SU-DHL-6 (cell line): ENCODE data around the gene CCDC28B.

Experiments
- H2AFZ ChIP-seq: fragments of 200-600 bp; sonication (generic); 2 replicates; pipeline ENCODE4 v1.6.1; 2014; ENCODE audit warnings: low read depth, mild to moderate bottlenecking, moderate library complexity, mixed read lengths, antibody characterized with exemption, low read length; ENCODE audit not compliant: severe bottlenecking
- H3F3A ChIP-seq: fragments of 200-600 bp; shearing (Covaris generic); 2 replicates; pipeline ENCODE4 v1.6.0; 2016; ENCODE audit warnings: antibody characterized with exemption, mild to moderate bottlenecking; ENCODE audit not compliant: insufficient read depth
- H3K27ac ChIP-seq: fragments of 200-600 bp; sonication (generic); 2 replicates; pipeline ENCODE4 v1.5.1; 2016; ENCODE audit warnings: low read depth, mild to moderate bottlenecking, low read length, moderate library complexity, mixed read lengths
- H3K27me3 ChIP-seq: fragments of 200-600 bp; sonication (generic), shearing (Covaris generic); 2 replicates; pipeline ENCODE4 v1.6.0; 2014; ENCODE audit warnings: mild to moderate bottlenecking, low read length
- H3K36me3 ChIP-seq: fragments of 200-600 bp; sonication (generic); 2 replicates; pipeline ENCODE4 v1.6.1; 2014; ENCODE audit warnings: mild to moderate bottlenecking, low read length, mixed read lengths
- H3K4me2 ChIP-seq: fragments of 300-600, 200-600 bp; shearing (Covaris generic), sonication (generic); 2 replicates; pipeline ENCODE4 v1.6.0; 2014; ENCODE audit warnings: low read length, low read depth, mild to moderate bottlenecking; ENCODE audit not compliant: poor library complexity, severe bottlenecking
- H3K4me3 ChIP-seq: fragments of 200-600 bp; sonication (generic); 2 replicates; pipeline ENCODE4 v1.5.1; 2014; ENCODE audit warnings: antibody characterized with exemption, low read length, mild to moderate bottlenecking, mixed read lengths; ENCODE audit not compliant: insufficient read depth, poor library complexity, severe bottlenecking
- H3K79me2 ChIP-seq: fragments of 200-600 bp; sonication (generic); 2 replicates; pipeline ENCODE4 v1.6.1; 2014; ENCODE audit warnings: mild to moderate bottlenecking, low read length, moderate library complexity; ENCODE audit not compliant: insufficient read depth
- H3K9ac ChIP-seq: fragments of 200-600 bp; sonication (generic); 2 replicates; pipeline ENCODE4 v1.7.0; 2014; ENCODE audit warnings: mild to moderate bottlenecking, low read length
- H3K9me2 ChIP-seq: fragments of 200-600 bp; sonication (generic); replicated peaks from 2 replicates; pipeline ENCODE4 v1.6.1; 2014; ENCODE audit warnings: low read length; ENCODE audit not compliant: insufficient read depth
- H3K9me3 ChIP-seq: fragments of 200-600 bp; sonication (generic); 2 replicates; pipeline ENCODE4 v1.6.1; 2014; ENCODE audit warnings: low read length, mixed read lengths; ENCODE audit not compliant: insufficient read depth
- H4K20me1 ChIP-seq: fragments of 200-600 bp; sonication (generic); 2 replicates; pipeline ENCODE4 v1.6.1; 2014; ENCODE audit warnings: low read depth, mild to moderate bottlenecking, antibody characterized with exemption, low read length, moderate library complexity, mixed read lengths
- EZH2phosphoT487 ChIP-seq: fragments of 200-600 bp; sonication (generic), shearing (Covaris generic); conservative IDR thresholded peaks from 2 replicates; pipeline ENCODE4 v1.6.1; 2018; ENCODE audit warnings: mild to moderate bottlenecking, antibody characterized with exemption, low read length, moderate library complexity, mixed read lengths
- TF ChIP-seq, protein P1 (sequence below): fragments of 200-600 bp; sonication (generic); IDR thresholded peaks from one replicate; pipeline ENCODE4 v1.5.1; 2017; ENCODE audit warnings: antibody characterized with exemption, mild to moderate bottlenecking, low read length, moderate library complexity; ENCODE audit not compliant: insufficient read depth, poor library complexity, severe bottlenecking

CCDC28B gene

DNA sequence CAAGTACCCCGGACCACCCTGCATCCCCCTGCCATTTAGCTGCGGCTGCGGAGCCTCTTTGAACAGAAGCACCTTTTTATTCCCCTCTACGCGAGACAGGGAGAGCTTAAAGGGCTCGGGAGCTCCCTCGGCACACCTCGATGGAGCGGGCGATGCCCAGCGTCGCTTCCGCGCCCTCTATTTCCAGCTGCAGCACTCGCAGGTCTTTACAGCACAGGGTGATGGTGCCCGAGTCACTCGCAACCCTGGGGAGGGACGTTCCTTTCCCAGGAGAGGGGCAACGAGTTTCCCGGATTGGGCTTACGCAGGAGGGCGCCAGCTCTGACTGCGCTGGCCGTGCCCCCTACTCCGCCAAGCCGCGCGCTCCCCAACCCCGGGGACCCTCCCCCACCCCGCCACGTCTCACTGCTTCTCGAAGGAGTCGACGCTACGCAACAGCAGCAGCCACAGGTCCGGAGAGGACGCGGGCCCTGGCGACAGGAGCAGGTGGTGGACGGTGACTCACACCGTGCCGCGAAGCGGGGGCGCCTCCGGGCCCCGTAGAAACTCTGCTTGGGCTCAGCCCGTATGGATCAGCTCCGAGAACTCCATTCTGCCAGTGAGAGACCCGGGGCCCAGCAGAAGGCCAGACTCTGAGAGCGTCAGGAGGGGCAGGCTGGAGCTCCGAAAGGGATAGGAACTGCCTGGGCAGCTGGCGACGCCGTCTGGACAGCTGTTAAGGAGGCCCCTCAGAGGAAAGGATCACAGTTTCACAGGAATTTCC is 40.8 kb downstream of the CCDC28B start:
- no peaks in the 10 kb centered on the region for H3K36me3 ChIP-seq
- no peaks in the 10 kb centered on the region for H3K79me2 ChIP-seq
- TF ChIP-seq EZH2phosphoT487 = no peak
- no peaks in the 10 kb centered on the region for H4K20me1 ChIP-seq
- H3K27me3 ChIP-seq = no peaks in the 10 kb centered on the region
- peak overlapping the region; percentile 50 for H3K4me3 ChIP-seq
- peak overlapping the region; percentile 3; the same call in 1 of the 2 replicates for H3K27ac ChIP-seq
- no peaks in the 10 kb centered on the region for H3K9me3 ChIP-seq
- H2AFZ ChIP-seq = peak overlapping the region; percentile 70
- H3K9me2 ChIP-seq = no peaks in the 10 kb centered on the region
- peak overlapping the region; percentile 82 for H3K4me2 ChIP-seq
- peaks cover 22% of the 10 kb centered on the region for H3F3A ChIP-seq
- peak overlapping the region; percentile 55 for H3K9ac ChIP-seq

DNA sequence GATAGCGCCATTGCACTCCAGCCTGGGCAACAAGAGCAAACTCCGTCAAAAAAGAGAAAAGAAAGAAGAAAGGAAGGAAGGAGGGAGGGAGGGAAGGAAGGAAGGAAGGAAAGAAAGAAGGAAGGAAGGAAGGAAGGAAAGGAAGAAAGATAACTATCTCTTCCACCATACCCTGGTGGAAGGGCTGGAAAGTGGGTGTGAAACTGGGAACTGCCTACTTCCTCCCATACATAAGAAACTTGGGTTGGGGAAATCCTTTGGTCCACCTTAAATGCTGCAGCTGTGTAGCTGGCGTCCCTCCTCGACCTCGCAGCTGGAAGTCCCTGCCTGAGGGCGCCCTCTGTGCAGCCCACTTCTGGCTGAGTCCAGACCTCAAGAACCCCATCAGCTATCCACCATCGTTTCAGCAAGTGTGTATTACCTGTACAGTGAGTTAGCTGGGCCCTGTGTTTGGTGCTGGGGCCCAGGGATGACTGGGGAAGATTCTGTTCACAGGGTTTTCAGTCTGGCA is 42.0 kb downstream of the CCDC28B start:
- H2AFZ ChIP-seq = no peak overlapping the region
- H3K27me3 ChIP-seq = no peaks in the 10 kb centered on the region
- H3K9ac ChIP-seq = no peak overlapping the region
- no peaks in the 10 kb centered on the region for H3K9me2 ChIP-seq
- H3K36me3 ChIP-seq = no peaks in the 10 kb centered on the region
- H3K79me2 ChIP-seq = no peaks in the 10 kb centered on the region
- no peak for TF ChIP-seq EZH2phosphoT487
- TF ChIP-seq, protein P1, sequence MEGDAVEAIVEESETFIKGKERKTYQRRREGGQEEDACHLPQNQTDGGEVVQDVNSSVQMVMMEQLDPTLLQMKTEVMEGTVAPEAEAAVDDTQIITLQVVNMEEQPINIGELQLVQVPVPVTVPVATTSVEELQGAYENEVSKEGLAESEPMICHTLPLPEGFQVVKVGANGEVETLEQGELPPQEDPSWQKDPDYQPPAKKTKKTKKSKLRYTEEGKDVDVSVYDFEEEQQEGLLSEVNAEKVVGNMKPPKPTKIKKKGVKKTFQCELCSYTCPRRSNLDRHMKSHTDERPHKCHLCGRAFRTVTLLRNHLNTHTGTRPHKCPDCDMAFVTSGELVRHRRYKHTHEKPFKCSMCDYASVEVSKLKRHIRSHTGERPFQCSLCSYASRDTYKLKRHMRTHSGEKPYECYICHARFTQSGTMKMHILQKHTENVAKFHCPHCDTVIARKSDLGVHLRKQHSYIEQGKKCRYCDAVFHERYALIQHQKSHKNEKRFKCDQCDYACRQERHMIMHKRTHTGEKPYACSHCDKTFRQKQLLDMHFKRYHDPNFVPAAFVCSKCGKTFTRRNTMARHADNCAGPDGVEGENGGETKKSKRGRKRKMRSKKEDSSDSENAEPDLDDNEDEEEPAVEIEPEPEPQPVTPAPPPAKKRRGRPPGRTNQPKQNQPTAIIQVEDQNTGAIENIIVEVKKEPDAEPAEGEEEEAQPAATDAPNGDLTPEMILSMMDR = no peak
- H3K9me3 ChIP-seq = no peaks in the 10 kb centered on the region
- no peak overlapping the region for H3K4me2 ChIP-seq
- peaks cover 22% of the 10 kb centered on the region for H3F3A ChIP-seq
- H3K27ac ChIP-seq = no peak overlapping the region
- no peak overlapping the region for H3K4me3 ChIP-seq
- H4K20me1 ChIP-seq = no peaks in the 10 kb centered on the region

DNA sequence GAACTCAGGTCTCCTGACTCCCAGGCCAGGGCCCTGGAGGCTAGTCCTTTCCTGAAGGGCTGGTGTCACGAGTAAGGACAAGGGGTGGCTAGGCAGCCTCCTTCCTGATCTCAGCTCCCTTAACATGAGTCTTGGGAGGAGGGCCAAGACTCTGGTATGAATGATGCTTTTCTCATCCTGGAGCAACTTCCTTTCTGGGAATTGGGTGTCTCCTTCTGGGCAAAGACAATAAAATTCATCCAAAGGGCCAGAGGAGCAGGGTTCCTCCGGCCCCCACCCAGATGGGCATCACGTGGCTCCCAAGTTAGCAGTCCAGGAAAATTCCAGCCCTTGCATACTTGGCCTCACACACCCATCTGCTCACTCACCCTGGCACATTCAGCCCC is 46.5 kb downstream of the CCDC28B start, which contains the start of gene FAM167B:
Gene FAM167B (plus strand): TSS at position 335 of the 386 bp plus-strand sequence. CDS start 200 bp downstream, outside the sequence.
- TF ChIP-seq EZH2phosphoT487 = no peak
- H3K36me3 ChIP-seq = no peaks in the 10 kb centered on the region
- no peaks in the 10 kb centered on the region for H3K27me3 ChIP-seq
- H2AFZ ChIP-seq = no peak within 1 kb of the TSS
- peak within 1 kb of the TSS; percentile 99 for H3K27ac ChIP-seq
- H3K9me2 ChIP-seq = no peaks in the 10 kb centered on the region
- no peak within 1 kb of the TSS for H3K9ac ChIP-seq
- H3K9me3 ChIP-seq = no peaks in the 10 kb centered on the region
- peaks cover 44% of the 10 kb centered on the region for H3F3A ChIP-seq
- H3K4me3 ChIP-seq = no peak within 1 kb of the TSS
- H4K20me1 ChIP-seq = no peaks in the 10 kb centered on the region
- H3K79me2 ChIP-seq = peaks cover 7% of the 10 kb centered on the region
- H3K4me2 ChIP-seq = no peak within 1 kb of the TSS

DNA sequence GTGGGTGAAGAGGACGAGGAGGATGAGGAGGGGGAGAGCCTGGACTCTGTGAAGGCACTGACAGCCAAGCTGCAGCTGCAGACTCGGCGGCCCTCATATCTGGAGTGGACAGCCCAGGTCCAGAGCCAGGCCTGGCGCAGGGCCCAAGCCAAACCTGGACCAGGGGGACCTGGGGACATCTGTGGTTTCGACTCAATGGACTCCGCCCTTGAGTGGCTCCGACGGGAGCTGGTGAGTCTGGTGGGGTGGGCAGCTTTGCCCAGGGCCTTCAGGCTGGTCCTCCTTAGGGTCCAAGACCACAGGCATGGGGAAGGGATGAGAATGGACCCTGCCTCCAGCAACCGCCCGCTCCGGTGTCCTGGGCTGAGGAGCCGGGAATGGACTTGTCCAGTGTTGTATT is 47.1 kb downstream of the CCDC28B start:
- no peak overlapping the region for H3K4me3 ChIP-seq
- H4K20me1 ChIP-seq = no peaks in the 10 kb centered on the region
- H3K27me3 ChIP-seq = no peaks in the 10 kb centered on the region
- peaks cover 49% of the 10 kb centered on the region for H3F3A ChIP-seq
- H3K27ac ChIP-seq = no peak overlapping the region
- no peak for TF ChIP-seq EZH2phosphoT487
- TF ChIP-seq, protein P1 = no peak
- H2AFZ ChIP-seq = no peak overlapping the region
- no peak overlapping the region for H3K4me2 ChIP-seq
- H3K36me3 ChIP-seq = no peaks in the 10 kb centered on the region
- peaks cover 13% of the 10 kb centered on the region for H3K79me2 ChIP-seq
- H3K9ac ChIP-seq = no peak overlapping the region
- H3K9me2 ChIP-seq = no peaks in the 10 kb centered on the region
- no peaks in the 10 kb centered on the region for H3K9me3 ChIP-seq
